HepG2 (cell line): ENCODE data around the gene ZNF638.

Experiments
- CC2D1A ChIP-seq: sonication (generic); formaldehyde crosslinking; IDR thresholded peaks from 2 replicates; pipeline ENCODE4 v1.8.1; 2023; ENCODE audit warnings: mild to moderate bottlenecking, missing genetic modification reagents
- FOXP1 ChIP-seq, 2 experiments: fragments of 450-650 bp in 1 of 2; IDR thresholded peaks; 2 replicates each; pipeline ENCODE4 v1.6.1; 2017 to 2018; ENCODE audit warnings: antibody characterized with exemption in 1 of 2
- KLF13 ChIP-seq: sonication (generic); formaldehyde crosslinking; IDR thresholded peaks from 2 replicates; pipeline ENCODE4 v1.4.0; 2020; ENCODE audit warnings: mild to moderate bottlenecking, missing genetic modification reagents
- POLR2A ChIP-seq, 2 experiments: IDR thresholded peaks; 2 replicates each; pipeline ENCODE4 v1.6.1; 2011; ENCODE audit warnings: low read depth in 2 of 2, low read length in 2 of 2, mild to moderate bottlenecking in 1 of 2, moderate library complexity in 1 of 2; ENCODE audit not compliant: insufficient read depth in 1 of 2
- SP2 ChIP-seq: sonication (generic); formaldehyde crosslinking; IDR thresholded peaks from 2 replicates; pipeline ENCODE4 v1.5.1; 2020; ENCODE audit warnings: mild to moderate bottlenecking, missing genetic modification reagents
- TARDBP ChIP-seq: sonication (generic); formaldehyde crosslinking; IDR thresholded peaks from 2 replicates; pipeline ENCODE4 v1.8.0; 2022; ENCODE audit warnings: mild to moderate bottlenecking, missing genetic modification reagents
- ZNF10 ChIP-seq: sonication (generic); formaldehyde crosslinking; IDR thresholded peaks from 2 replicates; pipeline ENCODE4 v1.4.0; 2020; ENCODE audit warnings: mild to moderate bottlenecking, low read depth, missing genetic modification reagents, borderline replicate concordance
- ZNF430 ChIP-seq: sonication (generic); formaldehyde crosslinking; IDR thresholded peaks from 2 replicates; pipeline ENCODE4 v1.9.0; 2021; ENCODE audit warnings: mild to moderate bottlenecking, missing genetic modification reagents
- ZNF614 ChIP-seq: IDR thresholded peaks from 2 replicates; pipeline ENCODE4 v1.6.1; 2018; ENCODE audit warnings: missing biosample characterization, missing genetic modification reagents, inconsistent platforms, borderline replicate concordance
- TF ChIP-seq, protein P1 (sequence below): IDR thresholded peaks from 2 replicates; pipeline ENCODE4 v1.6.1; 2012; ENCODE audit warnings: inconsistent platforms
- TF ChIP-seq, protein P2 (sequence below): IDR thresholded peaks from 2 replicates; pipeline ENCODE4 v1.6.1; 2016; ENCODE audit warnings: low read depth, missing genetic modification reagents, missing compliant biosample characterization
- TF ChIP-seq, protein P3 (sequence below): sonication (generic); formaldehyde crosslinking; IDR thresholded peaks from 2 replicates; pipeline ENCODE4 v1.5.0; 2020; ENCODE audit warnings: mild to moderate bottlenecking, missing genetic modification reagents, moderate library complexity

GRCh38 chr2:71360434-71360975 is 28.9 kb downstream of the ZNF638 start:
- TF ChIP-seq ZNF430 (CRISPR knock-in tag) (no peak), SP2 (CRISPR knock-in tag) (no peak), ZNF10 (CRISPR knock-in tag) (no peak), POLR2A (IDR thresholded peaks at IDR 0.05; ENCODE audit: insufficient read depth in 1 of 2, low read depth in 2 of 2, low read length in 2 of 2) (no peak), CC2D1A (no peak), KLF13 (CRISPR knock-in tag) (no peak), FOXP1 (IDR thresholded peaks at IDR 0.05) (no peak), FOXP1 (CRISPR knock-in tag; IDR thresholded peaks at IDR 0.05) (no peak), ZNF614 (CRISPR knock-in tag) (no peak), TARDBP (CRISPR knock-in tag) (no peak)
- TF ChIP-seq, protein P1, sequence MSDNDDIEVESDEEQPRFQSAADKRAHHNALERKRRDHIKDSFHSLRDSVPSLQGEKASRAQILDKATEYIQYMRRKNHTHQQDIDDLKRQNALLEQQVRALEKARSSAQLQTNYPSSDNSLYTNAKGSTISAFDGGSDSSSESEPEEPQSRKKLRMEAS: no peak
- TF ChIP-seq, protein P2, sequence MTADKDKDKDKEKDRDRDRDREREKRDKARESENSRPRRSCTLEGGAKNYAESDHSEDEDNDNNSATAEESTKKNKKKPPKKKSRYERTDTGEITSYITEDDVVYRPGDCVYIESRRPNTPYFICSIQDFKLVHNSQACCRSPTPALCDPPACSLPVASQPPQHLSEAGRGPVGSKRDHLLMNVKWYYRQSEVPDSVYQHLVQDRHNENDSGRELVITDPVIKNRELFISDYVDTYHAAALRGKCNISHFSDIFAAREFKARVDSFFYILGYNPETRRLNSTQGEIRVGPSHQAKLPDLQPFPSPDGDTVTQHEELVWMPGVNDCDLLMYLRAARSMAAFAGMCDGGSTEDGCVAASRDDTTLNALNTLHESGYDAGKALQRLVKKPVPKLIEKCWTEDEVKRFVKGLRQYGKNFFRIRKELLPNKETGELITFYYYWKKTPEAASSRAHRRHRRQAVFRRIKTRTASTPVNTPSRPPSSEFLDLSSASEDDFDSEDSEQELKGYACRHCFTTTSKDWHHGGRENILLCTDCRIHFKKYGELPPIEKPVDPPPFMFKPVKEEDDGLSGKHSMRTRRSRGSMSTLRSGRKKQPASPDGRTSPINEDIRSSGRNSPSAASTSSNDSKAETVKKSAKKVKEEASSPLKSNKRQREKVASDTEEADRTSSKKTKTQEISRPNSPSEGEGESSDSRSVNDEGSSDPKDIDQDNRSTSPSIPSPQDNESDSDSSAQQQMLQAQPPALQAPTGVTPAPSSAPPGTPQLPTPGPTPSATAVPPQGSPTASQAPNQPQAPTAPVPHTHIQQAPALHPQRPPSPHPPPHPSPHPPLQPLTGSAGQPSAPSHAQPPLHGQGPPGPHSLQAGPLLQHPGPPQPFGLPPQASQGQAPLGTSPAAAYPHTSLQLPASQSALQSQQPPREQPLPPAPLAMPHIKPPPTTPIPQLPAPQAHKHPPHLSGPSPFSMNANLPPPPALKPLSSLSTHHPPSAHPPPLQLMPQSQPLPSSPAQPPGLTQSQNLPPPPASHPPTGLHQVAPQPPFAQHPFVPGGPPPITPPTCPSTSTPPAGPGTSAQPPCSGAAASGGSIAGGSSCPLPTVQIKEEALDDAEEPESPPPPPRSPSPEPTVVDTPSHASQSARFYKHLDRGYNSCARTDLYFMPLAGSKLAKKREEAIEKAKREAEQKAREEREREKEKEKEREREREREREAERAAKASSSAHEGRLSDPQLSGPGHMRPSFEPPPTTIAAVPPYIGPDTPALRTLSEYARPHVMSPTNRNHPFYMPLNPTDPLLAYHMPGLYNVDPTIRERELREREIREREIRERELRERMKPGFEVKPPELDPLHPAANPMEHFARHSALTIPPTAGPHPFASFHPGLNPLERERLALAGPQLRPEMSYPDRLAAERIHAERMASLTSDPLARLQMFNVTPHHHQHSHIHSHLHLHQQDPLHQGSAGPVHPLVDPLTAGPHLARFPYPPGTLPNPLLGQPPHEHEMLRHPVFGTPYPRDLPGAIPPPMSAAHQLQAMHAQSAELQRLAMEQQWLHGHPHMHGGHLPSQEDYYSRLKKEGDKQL (CRISPR knock-in tag): no peak
- TF ChIP-seq, protein P3, sequence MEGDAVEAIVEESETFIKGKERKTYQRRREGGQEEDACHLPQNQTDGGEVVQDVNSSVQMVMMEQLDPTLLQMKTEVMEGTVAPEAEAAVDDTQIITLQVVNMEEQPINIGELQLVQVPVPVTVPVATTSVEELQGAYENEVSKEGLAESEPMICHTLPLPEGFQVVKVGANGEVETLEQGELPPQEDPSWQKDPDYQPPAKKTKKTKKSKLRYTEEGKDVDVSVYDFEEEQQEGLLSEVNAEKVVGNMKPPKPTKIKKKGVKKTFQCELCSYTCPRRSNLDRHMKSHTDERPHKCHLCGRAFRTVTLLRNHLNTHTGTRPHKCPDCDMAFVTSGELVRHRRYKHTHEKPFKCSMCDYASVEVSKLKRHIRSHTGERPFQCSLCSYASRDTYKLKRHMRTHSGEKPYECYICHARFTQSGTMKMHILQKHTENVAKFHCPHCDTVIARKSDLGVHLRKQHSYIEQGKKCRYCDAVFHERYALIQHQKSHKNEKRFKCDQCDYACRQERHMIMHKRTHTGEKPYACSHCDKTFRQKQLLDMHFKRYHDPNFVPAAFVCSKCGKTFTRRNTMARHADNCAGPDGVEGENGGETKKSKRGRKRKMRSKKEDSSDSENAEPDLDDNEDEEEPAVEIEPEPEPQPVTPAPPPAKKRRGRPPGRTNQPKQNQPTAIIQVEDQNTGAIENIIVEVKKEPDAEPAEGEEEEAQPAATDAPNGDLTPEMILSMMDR (CRISPR knock-in tag): no peak
